Left forelimb (tissue), 1 donor: Measurements from ENCODE around the gene FBXL17.

Experiments used
- DNase-seq: peaks from one replicate; pipeline ENCODE4 v3.0.0-alpha.2; 2018; ENCODE audit warnings: low spot score

Gene FBXL17

DNA sequence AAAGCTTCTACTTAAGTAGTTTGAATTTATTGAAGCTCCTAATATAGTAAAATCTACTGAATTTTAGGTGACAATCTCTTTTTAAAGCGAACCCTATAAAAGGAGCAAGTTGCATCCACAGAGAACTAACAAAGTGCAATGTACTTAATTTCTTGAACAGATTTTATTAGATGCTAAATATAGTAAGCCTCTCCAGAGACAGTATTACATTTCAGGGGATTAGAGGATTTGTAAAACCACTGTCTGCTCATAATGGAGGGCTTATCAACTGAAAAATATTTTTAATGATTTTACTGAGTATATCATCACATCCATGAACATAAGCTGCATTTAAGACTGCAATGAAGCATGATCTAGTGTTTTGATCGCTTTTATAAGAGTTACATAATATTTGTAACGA, 481.2 kb downstream of the FBXL17 start:
- no peak for DNase-seq

DNA sequence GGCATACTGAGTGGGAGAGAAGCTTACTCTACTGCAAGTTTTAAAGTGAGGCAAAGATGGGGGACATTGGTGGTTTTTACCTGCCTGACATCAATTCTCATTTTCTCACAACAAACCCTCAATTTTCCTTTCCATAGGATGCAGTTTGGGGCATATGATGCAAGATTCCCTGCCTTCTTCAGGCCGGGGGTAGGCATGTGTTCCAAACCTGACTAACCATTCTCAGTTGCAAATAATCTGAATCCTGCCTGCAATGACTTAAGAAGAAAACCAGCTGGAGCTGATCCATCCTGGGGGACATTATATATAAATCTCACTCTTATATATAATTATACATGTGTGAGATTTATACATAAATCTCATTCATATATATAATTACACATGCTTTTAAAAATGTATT, 487.5 kb downstream of the FBXL17 start:
- no peak for DNase-seq

- DNase-seq: no peak
Observed at GRCh38 chr5:107893642-107894041, 488.3 kb downstream of the FBXL17 start.

GRCh38 chr5:107889387-107889786, 492.5 kb downstream of the FBXL17 start:
- no peak for DNase-seq

- DNase-seq: no peak
Observed at GRCh38 chr5:107888541-107888940, 493.4 kb downstream of the FBXL17 start.

GRCh38 chr5:107887166-107887943, 494.5 kb downstream of the FBXL17 start:
- no peak for DNase-seq

DNA sequence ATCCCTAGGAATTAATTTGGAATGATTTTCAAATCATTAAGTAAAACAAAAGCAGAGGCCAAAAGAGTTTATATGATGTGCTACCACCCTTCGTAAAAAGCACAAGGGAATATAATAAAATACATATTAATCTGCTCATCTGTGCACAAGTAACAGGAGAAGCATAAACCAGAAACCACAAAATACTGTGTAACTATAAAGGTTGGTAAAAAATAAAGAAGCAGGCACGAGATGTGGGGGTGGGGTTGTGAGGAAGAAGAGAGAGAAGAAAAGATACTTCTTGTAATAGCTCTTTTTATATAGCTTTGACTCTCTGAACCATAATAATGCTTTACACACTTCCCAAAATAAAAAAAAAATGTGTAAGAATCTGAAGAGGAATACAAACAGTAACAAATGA, 496.3 kb downstream of the FBXL17 start:
- no peak for DNase-seq

DNA sequence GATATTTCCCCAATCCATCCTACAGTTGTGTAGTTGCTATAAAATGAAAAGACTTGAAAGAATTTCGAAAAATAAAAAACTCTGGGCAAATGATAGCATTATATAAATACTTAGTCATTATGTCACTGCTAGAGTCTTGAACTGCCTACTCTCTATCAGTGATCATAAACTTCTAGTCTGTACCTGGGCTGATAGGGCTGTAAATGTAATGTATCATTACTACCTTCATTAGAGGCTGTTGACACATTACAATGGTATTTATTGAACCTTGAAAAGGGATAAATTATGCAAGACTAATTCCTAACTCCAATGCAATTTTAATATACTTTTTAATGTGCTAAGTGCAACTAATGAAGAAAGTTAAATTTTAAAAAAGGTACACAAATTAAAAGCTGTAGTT, 497.0 kb downstream of the FBXL17 start:
- DNase-seq: no peak

DNA sequence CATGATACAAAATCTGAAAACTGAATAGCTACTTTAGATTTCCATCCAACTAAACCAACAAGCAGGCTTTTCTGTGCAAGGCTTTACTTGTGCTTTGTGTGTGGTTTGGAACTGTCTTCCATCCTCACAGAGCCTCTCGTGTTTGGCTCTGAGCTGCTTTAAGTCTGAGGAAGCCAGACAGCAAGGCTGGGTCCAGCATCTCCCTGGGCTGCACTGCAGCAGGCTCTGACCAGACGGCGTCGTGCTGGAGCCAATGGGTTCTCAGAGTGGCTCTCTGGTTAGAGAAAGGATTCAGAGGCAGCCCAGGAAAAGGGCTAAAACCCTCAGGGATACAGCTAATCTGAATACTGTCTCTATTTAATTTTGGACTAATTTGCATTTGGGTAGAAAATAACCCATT, 503.2 kb downstream of the FBXL17 start:
- DNase-seq: no peak

GRCh38 chr5:107876906-107877305, 505.0 kb downstream of the FBXL17 start:
- no peak for DNase-seq

- DNase-seq: no peak
Observed at GRCh38 chr5:107876261-107876660, 505.6 kb downstream of the FBXL17 start.

DNA sequence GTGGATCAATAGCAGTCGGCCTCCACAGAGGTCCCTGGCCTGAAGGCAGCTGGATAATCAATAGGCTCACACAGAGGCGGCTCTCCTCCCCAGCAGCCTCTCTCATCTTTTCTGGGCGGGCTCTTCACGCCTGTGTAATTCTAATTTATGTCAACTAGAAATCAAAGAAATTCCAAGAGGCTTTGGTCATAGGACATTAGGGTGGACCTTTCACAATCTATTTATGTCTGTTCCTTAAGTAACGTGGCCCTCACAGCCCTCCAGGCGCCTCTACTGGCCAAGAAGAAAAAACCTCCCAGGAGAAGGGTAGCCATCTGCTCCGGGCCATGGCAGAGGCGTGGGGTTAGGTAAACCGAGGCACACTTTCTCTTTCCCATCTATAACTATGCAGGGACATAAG, 506.1 kb downstream of the FBXL17 start:
- DNase-seq: no peak

DNA sequence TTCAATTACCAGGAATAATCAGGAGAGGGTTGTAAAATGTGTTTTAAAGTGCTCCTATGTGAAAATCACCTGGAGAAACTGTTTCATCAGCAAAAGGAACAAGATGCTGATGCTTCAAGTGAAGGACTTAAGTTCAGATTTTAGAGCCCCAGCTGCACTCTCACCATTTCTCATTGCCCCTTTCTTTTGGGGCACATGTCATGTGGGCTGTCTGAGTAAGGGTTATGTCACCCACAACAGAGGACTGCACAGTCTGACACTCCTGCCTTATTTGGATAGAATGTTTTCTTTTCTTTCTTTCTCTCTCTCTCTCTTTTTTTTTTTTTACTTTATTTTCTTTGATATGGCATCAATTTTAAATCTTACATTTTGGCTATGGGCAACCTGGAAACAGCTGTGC, 507.1 kb downstream of the FBXL17 start:
- no peak for DNase-seq

- DNase-seq: no peak
Observed at GRCh38 chr5:107873877-107874276, 508.0 kb downstream of the FBXL17 start.

DNA sequence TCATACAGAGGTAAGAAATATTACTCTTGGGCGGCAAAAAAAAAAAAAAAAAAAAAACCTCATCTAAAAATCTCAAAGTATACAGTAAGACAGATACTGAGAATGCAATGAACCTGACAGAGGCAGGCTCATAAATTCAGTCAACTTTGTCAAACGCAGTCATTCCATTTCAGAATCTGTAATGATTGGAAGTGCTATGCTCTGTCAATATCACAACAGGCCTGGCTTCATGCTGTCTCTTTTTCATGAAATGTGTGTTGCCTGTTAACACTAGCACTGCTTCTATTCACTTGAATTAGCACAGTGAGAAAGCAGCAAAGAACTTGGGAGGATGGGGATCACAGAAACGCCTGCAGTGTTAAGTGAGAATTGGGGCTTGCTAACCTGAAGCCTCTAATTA, 510.9 kb downstream of the FBXL17 start:
- no peak for DNase-seq

DNA sequence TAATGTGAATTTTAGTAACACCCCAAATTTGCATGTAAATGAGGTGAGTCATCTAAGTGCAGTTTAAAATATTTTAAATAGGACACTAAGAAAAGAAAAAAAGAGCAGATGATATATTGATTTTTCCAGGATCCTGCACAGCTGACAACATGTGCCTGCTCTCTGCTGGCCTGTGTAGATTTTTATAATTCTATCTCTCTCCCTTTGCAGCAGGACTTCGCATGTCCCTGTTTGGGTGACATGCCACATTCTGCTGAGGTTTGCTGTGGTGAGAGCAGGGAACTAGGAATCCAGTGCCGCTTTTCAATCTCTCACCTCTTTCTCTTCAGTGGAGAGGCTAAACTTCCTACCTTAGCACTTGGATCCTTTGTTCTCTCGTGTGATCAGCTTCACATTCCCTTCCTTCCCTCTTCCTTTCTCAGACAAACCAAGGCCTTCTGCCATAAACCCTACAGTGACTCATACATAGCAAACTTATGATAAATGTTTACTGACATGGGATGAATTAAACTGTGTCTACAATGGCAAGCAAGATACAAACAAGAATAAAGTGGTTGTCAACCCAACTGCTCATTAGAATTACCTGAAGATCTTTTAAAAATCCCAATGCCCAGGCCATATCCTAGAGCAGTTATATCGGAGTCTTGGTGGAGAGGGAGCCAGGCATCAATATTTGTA, 512.3 kb downstream of the FBXL17 start:
- DNase-seq: no peak

GRCh38 chr5:107868650-107869409, 513.1 kb downstream of the FBXL17 start:
- no peak for DNase-seq

DNA sequence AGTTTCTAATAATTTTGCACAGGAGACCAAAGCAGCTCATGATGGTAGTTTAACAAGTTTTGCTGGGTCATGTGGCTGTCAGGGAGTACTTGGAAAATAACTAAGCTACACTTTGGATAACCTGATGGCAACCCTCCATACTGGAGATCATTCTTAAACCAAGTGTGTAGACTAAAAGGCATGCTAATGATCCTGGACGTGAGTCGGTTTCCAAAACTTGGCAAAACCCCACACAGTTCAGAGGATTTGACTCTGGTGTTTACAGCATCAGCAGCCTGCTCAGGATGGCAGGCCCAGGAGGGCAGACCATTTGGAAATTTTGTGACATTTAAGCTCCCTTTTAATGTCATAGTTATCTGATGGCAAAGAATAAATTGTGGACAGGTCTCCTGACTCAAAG, 514.6 kb downstream of the FBXL17 start:
- no peak for DNase-seq

- no peak for DNase-seq
Observed at GRCh38 chr5:107864793-107865192, 517.1 kb downstream of the FBXL17 start.

DNA sequence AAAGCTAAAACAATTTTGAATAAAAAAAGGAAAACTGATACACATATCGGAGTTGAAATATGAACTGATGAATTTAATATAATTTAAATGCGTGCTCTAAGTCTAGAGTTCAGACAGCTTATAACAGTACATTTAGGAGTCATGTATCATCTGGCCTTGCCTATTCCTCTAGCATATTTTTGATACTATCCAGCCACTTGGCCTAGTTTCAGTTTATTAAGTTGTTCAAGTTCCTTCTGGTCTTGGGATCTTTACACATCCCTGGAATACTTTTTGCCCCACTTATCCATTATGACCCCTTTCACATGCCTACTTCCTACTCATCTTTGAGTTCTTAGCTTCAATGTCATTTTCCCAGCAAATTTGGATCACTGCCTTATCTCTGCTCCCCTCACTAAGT, 518.8 kb downstream of the FBXL17 start:
- no peak for DNase-seq

DNA sequence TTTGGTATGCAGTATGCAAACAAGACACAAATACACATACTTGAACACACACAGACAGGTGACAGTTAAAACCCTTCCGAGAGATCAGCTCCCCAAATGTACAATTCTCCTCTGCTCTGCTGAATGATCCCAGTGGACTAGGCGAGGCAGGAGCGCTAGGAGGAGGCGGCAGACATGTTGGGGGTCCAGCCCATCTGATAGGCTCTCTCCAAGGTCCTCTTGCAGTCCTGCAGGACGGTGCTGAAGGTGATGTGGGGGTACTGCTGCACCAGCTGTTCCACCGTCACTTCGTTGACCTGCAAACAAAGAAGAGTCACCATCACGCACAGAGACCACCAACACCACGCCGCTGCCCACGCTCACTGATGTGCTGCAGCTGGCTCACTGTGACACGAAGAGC, 520.3 kb downstream of the FBXL17 start:
- DNase-seq: no peak

DNA sequence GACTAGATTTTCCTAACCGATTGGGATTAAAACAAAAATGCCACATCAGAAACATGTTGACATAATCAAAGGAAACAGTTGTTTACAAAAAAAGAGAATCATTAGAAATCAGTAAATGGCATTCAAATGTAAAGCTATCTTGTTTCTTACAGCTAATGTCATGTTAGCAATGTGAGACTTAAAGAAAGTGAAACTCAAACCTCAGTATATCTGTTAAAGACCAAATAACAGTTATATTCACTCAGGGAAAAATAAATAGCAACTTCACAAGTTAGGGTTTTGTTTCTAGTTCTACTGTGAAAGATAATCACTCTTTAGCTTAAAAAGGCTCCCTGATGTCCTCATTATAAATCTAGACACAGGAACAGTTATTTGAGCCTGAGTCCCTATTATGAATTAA, 521.9 kb downstream of the FBXL17 start:
- DNase-seq: no peak

DNA sequence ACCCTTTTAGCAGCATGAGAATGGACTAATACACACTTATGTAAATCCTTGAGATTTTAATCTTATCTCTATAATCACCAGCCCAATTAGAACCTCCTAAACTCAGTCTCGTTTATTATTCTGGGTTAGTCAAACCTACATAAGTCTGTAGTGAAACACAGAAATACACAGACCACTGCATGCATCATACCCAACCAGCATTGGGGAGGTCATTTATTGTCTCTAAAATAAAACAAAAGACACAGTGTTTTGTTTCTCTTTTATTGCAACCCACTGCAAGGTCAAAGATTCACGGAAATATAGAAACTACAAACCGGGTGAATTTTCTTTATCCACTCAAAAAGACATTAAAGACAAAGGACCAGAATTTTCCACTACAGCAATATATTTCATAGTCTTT, 523.1 kb downstream of the FBXL17 start:
- DNase-seq: no peak
